HepG2 (cell line): ENCODE measurements around the gene JPT2. TPM values are rescaled to one million over a fixed set of nuclear protein-coding genes. Genes with fewer than 3 reads are reported as not detected.

Experiments
- EEA1 ChIP-seq: sonication (generic); formaldehyde crosslinking; IDR thresholded peaks from 2 replicates; pipeline ENCODE4 v1.5.1; 2020; ENCODE audit warnings: mild to moderate bottlenecking, missing genetic modification reagents, borderline replicate concordance
- ETV6 ChIP-seq: sonication (generic); formaldehyde crosslinking; conservative IDR thresholded peaks from 2 replicates; pipeline ENCODE4 v1.4.0; 2020; ENCODE audit warnings: missing genetic modification reagents
- FOXP1 ChIP-seq, 2 experiments: fragments of 450-650 bp in 1 of 2; IDR thresholded peaks; 2 replicates each; pipeline ENCODE4 v1.6.1; 2017 to 2018; ENCODE audit warnings: antibody characterized with exemption in 1 of 2
- HMG20B ChIP-seq: conservative IDR thresholded peaks from 2 replicates; pipeline ENCODE4 v1.6.1; 2016; ENCODE audit warnings: missing genetic modification reagents, missing compliant biosample characterization
- MED8 ChIP-seq: sonication (generic); formaldehyde crosslinking; IDR thresholded peaks from 2 replicates; pipeline ENCODE4 v1.8.1; 2023; ENCODE audit warnings: mild to moderate bottlenecking, missing genetic modification reagents; ENCODE audit not compliant: insufficient replicate concordance
- MTF1 ChIP-seq: sonication (generic); formaldehyde crosslinking; IDR thresholded peaks from 2 replicates; pipeline ENCODE4 v1.5.0; 2020; ENCODE audit warnings: missing genetic modification reagents
- POLR2A ChIP-seq, 2 experiments: IDR thresholded peaks; 2 replicates each; pipeline ENCODE4 v1.6.1; 2011; ENCODE audit warnings: low read depth in 2 of 2, low read length in 2 of 2, mild to moderate bottlenecking in 1 of 2, moderate library complexity in 1 of 2; ENCODE audit not compliant: insufficient read depth in 1 of 2
- RNF2 ChIP-seq: fragments of 450-650 bp; conservative IDR thresholded peaks from 2 replicates; pipeline ENCODE4 v1.6.1; 2016; ENCODE audit warnings: low read depth
- SAFB2 ChIP-seq: sonication (generic); formaldehyde crosslinking; IDR thresholded peaks from 2 replicates; pipeline ENCODE4 v1.5.1; 2020; ENCODE audit warnings: missing genetic modification reagents, low read depth, mild to moderate bottlenecking, borderline replicate concordance
- SRY ChIP-seq: sonication (generic); formaldehyde crosslinking; IDR thresholded peaks from 2 replicates; pipeline ENCODE4 v1.8.0; 2022; ENCODE audit warnings: mild to moderate bottlenecking, missing genetic modification reagents
- ZNF263 ChIP-seq: sonication (generic); formaldehyde crosslinking; IDR thresholded peaks from 2 replicates; pipeline ENCODE4 v1.4.0; 2020; ENCODE audit warnings: missing genetic modification reagents
- ZNF546 ChIP-seq: sonication (generic); formaldehyde crosslinking; conservative IDR thresholded peaks from 2 replicates; pipeline ENCODE4 v1.8.1; 2023; ENCODE audit warnings: mild to moderate bottlenecking, missing genetic modification reagents
- ZNF713 ChIP-seq: sonication (generic); formaldehyde crosslinking; IDR thresholded peaks from 2 replicates; pipeline ENCODE4 v1.4.0; 2020; ENCODE audit warnings: mild to moderate bottlenecking, missing genetic modification reagents
- ZNF780A ChIP-seq: sonication (generic); formaldehyde crosslinking; IDR thresholded peaks from 2 replicates; pipeline ENCODE4 v1.8.0; 2022; ENCODE audit warnings: mild to moderate bottlenecking, missing genetic modification reagents, moderate library complexity
- ZNF883 ChIP-seq: sonication (generic); formaldehyde crosslinking; IDR thresholded peaks from 2 replicates; pipeline ENCODE4 v1.5.1; 2020; ENCODE audit warnings: mild to moderate bottlenecking, missing genetic modification reagents; ENCODE audit errors: not compliant biosample characterization
- polyA plus RNA-seq, 8 experiments: library from polyadenylated mRNA; depleted of rRNA in 3 of 8; stranded (reverse) in 7 of 8; unstranded in 1 of 8; fragments of >200 nt; fragmentation: Illumina TruSeq in 4 of 8; extraction: Trizol in 4 of 8; gene quantifications; 2 replicates each; pipeline versions ENCODE4 v1.2.1 to v1.2.3, GENCODE V29; 2011 to 2016; ENCODE audit warnings: low read depth in 4 of 8, missing spikeins in 1 of 8, mixed read lengths in 1 of 8; ENCODE audit not compliant: insufficient read depth in 1 of 8
- total RNA-seq, 5 experiments: library from RNA; depleted of rRNA; stranded (reverse); fragments of >200 nt; fragmentation: Illumina TruSeq; extraction: Trizol; gene quantifications; 2 replicates each; pipeline ENCODE4 v1.2.3, GENCODE V29; 2016; ENCODE audit warnings: low read depth in 1 of 5
- TF ChIP-seq, protein P1 (sequence below): IDR thresholded peaks from 2 replicates; pipeline ENCODE4 v1.6.1; 2018; ENCODE audit warnings: missing genetic modification reagents
- TF ChIP-seq, protein P2 (sequence below): IDR thresholded peaks from 2 replicates; pipeline ENCODE4 v1.6.1; 2016; ENCODE audit warnings: missing genetic modification reagents, missing compliant biosample characterization
- TF ChIP-seq, protein P3 (sequence below): sonication (generic); formaldehyde crosslinking; IDR thresholded peaks from 2 replicates; pipeline ENCODE4 v1.9.0; 2022; ENCODE audit warnings: missing genetic modification reagents, mild to moderate bottlenecking, borderline replicate concordance
- TF ChIP-seq, protein P4 (sequence below): sonication (generic); formaldehyde crosslinking; conservative IDR thresholded peaks from 2 replicates; pipeline ENCODE4 v1.8.0; 2022; ENCODE audit warnings: mild to moderate bottlenecking, moderate library complexity, missing genetic modification reagents
- TF ChIP-seq, protein P5 (sequence below): sonication (generic); formaldehyde crosslinking; IDR thresholded peaks from 2 replicates; pipeline ENCODE4 v1.5.1; 2020; ENCODE audit warnings: mild to moderate bottlenecking, moderate library complexity, missing genetic modification reagents
- TF ChIP-seq, protein P6 (sequence below): sonication (generic); formaldehyde crosslinking; IDR thresholded peaks from 2 replicates; pipeline ENCODE4 v1.5.0; 2020; ENCODE audit warnings: mild to moderate bottlenecking, missing genetic modification reagents

The JPT2 gene
- total and polyA plus RNA-seq, 2 of the 13 experiments (the other 11 are each of a cell fraction or from before 2014, with no cell fraction given) = 53.5 to 89.4 TPM

DNA sequence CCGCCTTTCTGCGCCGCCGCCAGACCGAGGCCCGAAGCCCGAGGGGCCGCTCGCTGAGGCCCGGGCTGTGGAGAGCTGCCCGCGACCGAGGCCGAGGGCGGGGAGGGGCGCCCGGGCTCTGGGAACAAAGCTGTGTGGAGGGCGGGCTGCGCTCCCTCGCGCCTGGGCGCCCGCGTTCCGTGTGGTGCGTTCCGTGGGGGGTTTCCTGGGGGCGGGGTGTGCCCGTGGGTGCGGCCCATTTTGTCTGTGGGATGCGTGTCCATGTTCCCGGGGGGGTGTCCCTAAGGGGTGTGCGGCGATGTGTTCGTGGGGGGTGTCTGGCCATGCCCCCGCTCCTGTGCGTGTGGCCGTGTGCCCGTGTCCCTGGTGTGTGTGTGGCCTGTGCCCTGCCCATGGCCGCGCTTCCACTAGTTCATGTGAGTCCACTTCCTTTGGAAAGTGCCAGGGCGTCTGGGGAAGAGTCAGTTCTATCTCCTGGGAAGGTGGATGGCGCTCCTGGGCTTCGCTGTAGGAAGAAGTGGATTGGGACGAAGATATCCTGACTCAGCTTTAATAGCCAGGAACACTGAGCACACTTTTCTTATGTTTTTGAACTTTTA lies 520 bp downstream of the JPT2 start (continued):
- TF ChIP-seq, protein P1, sequence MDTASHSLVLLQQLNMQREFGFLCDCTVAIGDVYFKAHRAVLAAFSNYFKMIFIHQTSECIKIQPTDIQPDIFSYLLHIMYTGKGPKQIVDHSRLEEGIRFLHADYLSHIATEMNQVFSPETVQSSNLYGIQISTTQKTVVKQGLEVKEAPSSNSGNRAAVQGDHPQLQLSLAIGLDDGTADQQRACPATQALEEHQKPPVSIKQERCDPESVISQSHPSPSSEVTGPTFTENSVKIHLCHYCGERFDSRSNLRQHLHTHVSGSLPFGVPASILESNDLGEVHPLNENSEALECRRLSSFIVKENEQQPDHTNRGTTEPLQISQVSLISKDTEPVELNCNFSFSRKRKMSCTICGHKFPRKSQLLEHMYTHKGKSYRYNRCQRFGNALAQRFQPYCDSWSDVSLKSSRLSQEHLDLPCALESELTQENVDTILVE (CRISPR knock-in tag) = no peak
- peak; percentile 69; the same call in 1 of the 2 replicates for TF ChIP-seq SAFB2
- TF ChIP-seq ZNF546 (CRISPR knock-in tag) = 0 out of 2 replicates have a peak, but pooled peaks have one; percentile 40
- no peak for TF ChIP-seq ZNF883 (CRISPR knock-in tag)
- no peak for TF ChIP-seq MED8 (CRISPR knock-in tag)
- TF ChIP-seq, protein P2, sequence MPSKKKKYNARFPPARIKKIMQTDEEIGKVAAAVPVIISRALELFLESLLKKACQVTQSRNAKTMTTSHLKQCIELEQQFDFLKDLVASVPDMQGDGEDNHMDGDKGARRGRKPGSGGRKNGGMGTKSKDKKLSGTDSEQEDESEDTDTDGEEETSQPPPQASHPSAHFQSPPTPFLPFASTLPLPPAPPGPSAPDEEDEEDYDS (CRISPR knock-in tag) = no peak
- no peak for TF ChIP-seq RNF2
- TF ChIP-seq POLR2A (IDR thresholded peaks at IDR 0.05; ENCODE audit: insufficient read depth in 1 of 2, low read depth in 2 of 2, low read length in 2 of 2) = no peak; a peak in 3 of 4 replicates
- no peak for TF ChIP-seq ETV6 (CRISPR knock-in tag)
- TF ChIP-seq, protein P3, sequence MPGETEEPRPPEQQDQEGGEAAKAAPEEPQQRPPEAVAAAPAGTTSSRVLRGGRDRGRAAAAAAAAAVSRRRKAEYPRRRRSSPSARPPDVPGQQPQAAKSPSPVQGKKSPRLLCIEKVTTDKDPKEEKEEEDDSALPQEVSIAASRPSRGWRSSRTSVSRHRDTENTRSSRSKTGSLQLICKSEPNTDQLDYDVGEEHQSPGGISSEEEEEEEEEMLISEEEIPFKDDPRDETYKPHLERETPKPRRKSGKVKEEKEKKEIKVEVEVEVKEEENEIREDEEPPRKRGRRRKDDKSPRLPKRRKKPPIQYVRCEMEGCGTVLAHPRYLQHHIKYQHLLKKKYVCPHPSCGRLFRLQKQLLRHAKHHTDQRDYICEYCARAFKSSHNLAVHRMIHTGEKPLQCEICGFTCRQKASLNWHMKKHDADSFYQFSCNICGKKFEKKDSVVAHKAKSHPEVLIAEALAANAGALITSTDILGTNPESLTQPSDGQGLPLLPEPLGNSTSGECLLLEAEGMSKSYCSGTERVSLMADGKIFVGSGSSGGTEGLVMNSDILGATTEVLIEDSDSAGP = peak; percentile 50; the same call in 1 of the 2 replicates
- no peak for TF ChIP-seq MTF1
- no peak for TF ChIP-seq SRY
- TF ChIP-seq FOXP1 (IDR thresholded peaks at IDR 0.05) = no peak
- TF ChIP-seq FOXP1 (CRISPR knock-in tag; IDR thresholded peaks at IDR 0.05) = no peak
- TF ChIP-seq, protein P4, sequence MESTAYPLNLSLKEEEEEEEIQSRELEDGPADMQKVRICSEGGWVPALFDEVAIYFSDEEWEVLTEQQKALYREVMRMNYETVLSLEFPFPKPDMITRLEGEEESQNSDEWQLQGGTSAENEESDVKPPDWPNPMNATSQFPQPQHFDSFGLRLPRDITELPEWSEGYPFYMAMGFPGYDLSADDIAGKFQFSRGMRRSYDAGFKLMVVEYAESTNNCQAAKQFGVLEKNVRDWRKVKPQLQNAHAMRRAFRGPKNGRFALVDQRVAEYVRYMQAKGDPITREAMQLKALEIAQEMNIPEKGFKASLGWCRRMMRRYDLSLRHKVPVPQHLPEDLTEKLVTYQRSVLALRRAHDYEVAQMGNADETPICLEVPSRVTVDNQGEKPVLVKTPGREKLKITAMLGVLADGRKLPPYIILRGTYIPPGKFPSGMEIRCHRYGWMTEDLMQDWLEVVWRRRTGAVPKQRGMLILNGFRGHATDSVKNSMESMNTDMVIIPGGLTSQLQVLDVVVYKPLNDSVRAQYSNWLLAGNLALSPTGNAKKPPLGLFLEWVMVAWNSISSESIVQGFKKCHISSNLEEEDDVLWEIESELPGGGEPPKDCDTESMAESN (CRISPR knock-in tag) = no peak; the same call in 1 of the 2 replicates
- no peak for TF ChIP-seq ZNF780A (CRISPR knock-in tag)
- TF ChIP-seq ZNF713 (CRISPR knock-in tag) = no peak
- TF ChIP-seq, protein P5, sequence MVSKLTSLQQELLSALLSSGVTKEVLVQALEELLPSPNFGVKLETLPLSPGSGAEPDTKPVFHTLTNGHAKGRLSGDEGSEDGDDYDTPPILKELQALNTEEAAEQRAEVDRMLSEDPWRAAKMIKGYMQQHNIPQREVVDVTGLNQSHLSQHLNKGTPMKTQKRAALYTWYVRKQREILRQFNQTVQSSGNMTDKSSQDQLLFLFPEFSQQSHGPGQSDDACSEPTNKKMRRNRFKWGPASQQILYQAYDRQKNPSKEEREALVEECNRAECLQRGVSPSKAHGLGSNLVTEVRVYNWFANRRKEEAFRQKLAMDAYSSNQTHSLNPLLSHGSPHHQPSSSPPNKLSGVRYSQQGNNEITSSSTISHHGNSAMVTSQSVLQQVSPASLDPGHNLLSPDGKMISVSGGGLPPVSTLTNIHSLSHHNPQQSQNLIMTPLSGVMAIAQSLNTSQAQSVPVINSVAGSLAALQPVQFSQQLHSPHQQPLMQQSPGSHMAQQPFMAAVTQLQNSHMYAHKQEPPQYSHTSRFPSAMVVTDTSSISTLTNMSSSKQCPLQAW (CRISPR knock-in tag) = no peak
- TF ChIP-seq ZNF263 (CRISPR knock-in tag) = no peak
- 0 out of 2 replicates have a peak, but pooled peaks have one; percentile 55 for TF ChIP-seq EEA1 (CRISPR knock-in tag)
- TF ChIP-seq, protein P6, sequence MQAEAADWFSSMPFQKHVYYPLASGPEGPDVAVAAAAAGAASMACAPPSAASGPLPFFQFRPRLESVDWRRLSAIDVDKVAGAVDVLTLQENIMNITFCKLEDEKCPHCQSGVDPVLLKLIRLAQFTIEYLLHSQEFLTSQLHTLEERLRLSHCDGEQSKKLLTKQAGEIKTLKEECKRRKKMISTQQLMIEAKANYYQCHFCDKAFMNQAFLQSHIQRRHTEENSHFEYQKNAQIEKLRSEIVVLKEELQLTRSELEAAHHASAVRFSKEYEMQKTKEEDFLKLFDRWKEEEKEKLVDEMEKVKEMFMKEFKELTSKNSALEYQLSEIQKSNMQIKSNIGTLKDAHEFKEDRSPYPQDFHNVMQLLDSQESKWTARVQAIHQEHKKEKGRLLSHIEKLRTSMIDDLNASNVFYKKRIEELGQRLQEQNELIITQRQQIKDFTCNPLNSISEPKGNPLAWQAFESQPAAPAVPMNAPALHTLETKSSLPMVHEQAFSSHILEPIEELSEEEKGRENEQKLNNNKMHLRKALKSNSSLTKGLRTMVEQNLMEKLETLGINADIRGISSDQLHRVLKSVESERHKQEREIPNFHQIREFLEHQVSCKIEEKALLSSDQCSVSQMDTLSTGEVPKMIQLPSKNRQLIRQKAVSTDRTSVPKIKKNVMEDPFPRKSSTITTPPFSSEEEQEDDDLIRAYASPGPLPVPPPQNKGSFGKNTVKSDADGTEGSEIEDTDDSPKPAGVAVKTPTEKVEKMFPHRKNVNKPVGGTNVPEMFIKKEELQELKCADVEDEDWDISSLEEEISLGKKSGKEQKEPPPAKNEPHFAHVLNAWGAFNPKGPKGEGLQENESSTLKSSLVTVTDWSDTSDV (CRISPR knock-in tag) = 0 out of 2 replicates have a peak, but pooled peaks have one; percentile 54
- TF ChIP-seq HMG20B (CRISPR knock-in tag) = no peak
